GM21529 (cell line): ENCODE results near the gene TDRD6.
"Not testable (repeated sequence)": the region's sequence is repeated elsewhere in the genome, so short reads cannot be mapped to it uniquely, and the experiment has no call there.

ENCODE experiments used
- ATAC-seq: cut with Tn5 transposase; IDR thresholded peaks from one replicate; pipeline ENCODE4 v1.9.1; 2021; ENCODE audit not compliant: unreplicated experiment

The TDRD6 gene

GRCh38 chr6:46687619-46688097 is at the start of gene TDRD6:
TDRD6 (plus strand) TSS chr6:46687885; CDS start chr6:46688129, 244 bp downstream.
- no peak for ATAC-seq

GRCh38 chr6:46637933-46638332 is 49.8 kb upstream of the TDRD6 start:
- no peak for ATAC-seq

GRCh38 chr6:46638650-46639049 is 49.0 kb upstream of the TDRD6 start:
- ATAC-seq = no peak

- ATAC-seq = no peak
Observed at GRCh38 chr6:46642928-46643751, 44.5 kb upstream of the TDRD6 start.

- ATAC-seq = no peak
Observed at GRCh38 chr6:46645265-46645664, 42.4 kb upstream of the TDRD6 start.

GRCh38 chr6:46648108-46648507 is 39.6 kb upstream of the TDRD6 start:
- not testable (repeated sequence) for ATAC-seq

GRCh38 chr6:46648869-46649492 is 38.7 kb upstream of the TDRD6 start:
- no peak for ATAC-seq

- no peak for ATAC-seq
Observed at GRCh38 chr6:46651006-46651405, 36.7 kb upstream of the TDRD6 start.

GRCh38 chr6:46651816-46652215 is 35.9 kb upstream of the TDRD6 start:
- no peak for ATAC-seq

GRCh38 chr6:46652232-46652602 is 35.5 kb upstream of the TDRD6 start:
- ATAC-seq = no peak

GRCh38 chr6:46652603-46653438 is 34.9 kb upstream of the TDRD6 start, which contains the start of the genes CYP39A1 and SLC25A27:
CYP39A1 (minus strand) TSS chr6:46652818; CDS start chr6:46652582, 236 bp downstream.
SLC25A27 (plus strand) TSS chr6:46652975; CDS start chr6:46653193, 218 bp downstream.
- peak; percentile 100 for ATAC-seq

GRCh38 chr6:46653439-46654195 is 34.1 kb upstream of the TDRD6 start:
- no peak for ATAC-seq

- ATAC-seq = no peak
Observed at GRCh38 chr6:46655803-46656202, 31.9 kb upstream of the TDRD6 start.

- no peak for ATAC-seq
Observed at GRCh38 chr6:46657642-46658041, 30.0 kb upstream of the TDRD6 start.

- no peak for ATAC-seq
Observed at GRCh38 chr6:46661483-46661882, 26.2 kb upstream of the TDRD6 start.

GRCh38 chr6:46667377-46667776 is 20.3 kb upstream of the TDRD6 start:
- ATAC-seq = no peak

- no peak for ATAC-seq
Observed at GRCh38 chr6:46674410-46674809, 13.3 kb upstream of the TDRD6 start.

GRCh38 chr6:46676604-46677313 is 10.9 kb upstream of the TDRD6 start:
- no peak for ATAC-seq

- no peak for ATAC-seq
Observed at GRCh38 chr6:46677314-46677654, 10.4 kb upstream of the TDRD6 start.

- ATAC-seq = no peak
Observed at GRCh38 chr6:46684771-46685170, 2.9 kb upstream of the TDRD6 start.
